Calu3 (cell line): Measurements from ENCODE around the gene GRM7. TPM values are rescaled to one million over a fixed set of nuclear protein-coding genes. Genes with fewer than 3 reads are reported as not detected.

Experiments
- BruUV-seq: library from RNA; stranded (reverse); fragments of 400-500 nt; replicated peaks from 2 replicates; lab custom pipeline; 2021; lab: Mats Ljungman, UMichigan
- CTCF ChIA-PET: fragments of 300-600 bp; sonication (Branson Sonifier 250); formaldehyde crosslinking; loops from one replicate; lab custom pipeline; 2022; ENCODE audit warnings: antibody characterized with exemption; lab: Charles Lee
- DNase-seq: peaks from one replicate; pipeline ENCODE4 v3.0.0; 2022
- H3K27ac Mint-ChIP-seq: one replicate; pipeline ENCODE4 v1.8.0; 2022; ENCODE audit warnings: mixed read lengths; ENCODE audit not compliant: unreplicated experiment
- H3K27me3 Mint-ChIP-seq: one replicate; pipeline ENCODE4 v1.8.0; 2022; ENCODE audit warnings: mixed read lengths; ENCODE audit not compliant: unreplicated experiment
- H3K36me3 Mint-ChIP-seq: one replicate; pipeline ENCODE4 v1.8.0; 2022; ENCODE audit warnings: mild to moderate bottlenecking, moderate library complexity, mixed read lengths; ENCODE audit not compliant: insufficient read depth, unreplicated experiment
- H3K4me1 Mint-ChIP-seq: one replicate; pipeline ENCODE4 v1.8.0; 2022; ENCODE audit warnings: mild to moderate bottlenecking, low read depth, mixed read lengths; ENCODE audit not compliant: unreplicated experiment
- H3K4me3 Mint-ChIP-seq: one replicate; pipeline ENCODE4 v1.8.0; 2022; ENCODE audit warnings: mild to moderate bottlenecking, low read depth, moderate library complexity, mixed read lengths; ENCODE audit not compliant: unreplicated experiment
- H3K9me3 Mint-ChIP-seq: one replicate; pipeline ENCODE4 v1.8.0; 2022; ENCODE audit warnings: low read depth, mixed read lengths; ENCODE audit not compliant: unreplicated experiment
- CTCF ChIP-seq: fragments of 200-600 bp; IDR thresholded peaks from one replicate; pipeline ENCODE4 v1.8.0; 2022; ENCODE audit warnings: antibody characterized with exemption; ENCODE audit not compliant: unreplicated experiment
- intact Hi-C: fragments of 100-400 bp; cut with micrococcal nuclease; formaldehyde crosslinking; loops from one replicate; pipeline ENCODE4 v1.10.0; 2022; ENCODE audit not compliant: unreplicated experiment
- total RNA-seq: library from RNA; stranded (reverse); gene quantifications from 2 replicates; pipeline ENCODE4 v1.2.3, GENCODE V29; 2022

GRM7 gene
- total RNA-seq, 1 experiment from 2014 or later = not detected

- BruUV-seq = no TSS peak
- Mint-ChIP-seq H3K27me3 (no peaks in the 10 kb centered on the region), H3K36me3 (no peaks in the 10 kb centered on the region), H3K4me3 (no peak overlapping the region), H3K27ac (no peak overlapping the region), H3K9me3 (peaks cover 24% of the 10 kb centered on the region), H3K4me1 (no peaks in the 10 kb centered on the region)
- intact Hi-C loops = no loop called here
- CTCF ChIA-PET = no interaction called here
- no peak for DNase-seq
- no peak for TF ChIP-seq CTCF
Observed at GRCh38 chr3:7025581-7026300, 164.8 kb downstream of the GRM7 start.

GRCh38 chr3:7029562-7029961 is 168.6 kb downstream of the GRM7 start:
- intact Hi-C loops = no loop called here
- Mint-ChIP-seq H3K27me3 (no peaks in the 10 kb centered on the region), H3K4me1 (no peaks in the 10 kb centered on the region), H3K36me3 (no peaks in the 10 kb centered on the region), H3K27ac (no peak overlapping the region), H3K9me3 (peaks cover 20% of the 10 kb centered on the region), H3K4me3 (no peak overlapping the region)
- DNase-seq = no peak
- CTCF ChIA-PET = no interaction called here
- no peak for TF ChIP-seq CTCF
- no TSS peak for BruUV-seq

GRCh38 chr3:7038394-7038793 is 177.5 kb downstream of the GRM7 start:
- no peak for TF ChIP-seq CTCF
- Mint-ChIP-seq H3K4me3 (no peak overlapping the region), H3K27me3 (no peaks in the 10 kb centered on the region), H3K36me3 (no peaks in the 10 kb centered on the region), H3K4me1 (no peaks in the 10 kb centered on the region), H3K9me3 (peaks cover 8% of the 10 kb centered on the region), H3K27ac (no peak overlapping the region)
- CTCF ChIA-PET = no interaction called here
- no TSS peak for BruUV-seq
- no peak for DNase-seq
- intact Hi-C loops = no loop called here

- Mint-ChIP-seq H3K27ac (no peak overlapping the region), H3K4me3 (no peak overlapping the region), H3K27me3 (no peaks in the 10 kb centered on the region), H3K36me3 (no peaks in the 10 kb centered on the region), H3K4me1 (no peaks in the 10 kb centered on the region), H3K9me3 (peaks cover 21% of the 10 kb centered on the region)
- BruUV-seq = no TSS peak
- no peak for DNase-seq
- TF ChIP-seq CTCF = no peak
- intact Hi-C loops = no loop called here
- CTCF ChIA-PET = no interaction called here
Observed at GRCh38 chr3:7062714-7063113, 201.8 kb downstream of the GRM7 start.
